ENCODE results near the gene FBXO9. TPM values are rescaled to one million over a fixed set of nuclear protein-coding genes. Genes with fewer than 3 reads are reported as not detected.

Gene FBXO9
- total RNA-seq (100 to 1,000 TPM in 2 of 5 experiments, 10 to 100 TPM in 3; 62.9 to 133 (median 75.6) TPM), polyA plus RNA-seq (10 to 100 TPM; 52.3 to 60.6 TPM), total RNA-seq (49.5 reads per million, percentile 71 among the genes with 10 or more reads in this experiment)

- Histone ChIP-seq H3K36me3 (ENCODE audit: control insufficient read depth in 2 of 3, insufficient read depth in 3 of 3, low read length in 3 of 3) (peaks cover 0 to 14% (median 0%) of the 10 kb centered on the region in 3 experiments), H3K27ac (ENCODE audit: low read depth, low read length) (peak within 1 kb of the TSS; percentile 78), H3K4me3 (ENCODE audit: low read length) (peak within 1 kb of the TSS; percentile 95), H3K27me3 (ENCODE audit: control insufficient read depth in 2 of 2, insufficient read depth in 2 of 2, low read length in 2 of 2) (no peaks in the 10 kb centered on the region), H3K4me1 (ENCODE audit: control insufficient read depth in 2 of 2, insufficient read depth in 2 of 2, low read length in 2 of 2) (peaks cover 15 to 18% of the 10 kb centered on the region in 2 donors), H3K9me3 (ENCODE audit: control insufficient read depth in 2 of 3, low read length in 3 of 3) (no peaks in the 10 kb centered on the region)
- Mint-ChIP-seq H3K27ac (peak within 1 kb of the TSS; percentile 90 to 99 (median 97)), H3K27me3 (no peaks in the 10 kb centered on the region), H3K36me3 (peaks cover 0 to 4% (median 0%) of the 10 kb centered on the region in 5 donors), H3K4me1 (peaks cover 30 to 63% (median 51%) of the 10 kb centered on the region in 7 donors), H3K4me3 (peak within 1 kb of the TSS; percentile 86 to 100 (median 99)), H3K9me3 (no peaks in the 10 kb centered on the region)
- ChIA-PET POLR2A (interaction anchor here (0.6 to 1.6 kb wide), 7 partner anchors 14 to 780 kb away, joined by 3 to 9 read pairs (median 3); partner anchors contain the start of genes GSTA4 and MCM3), CTCF (interaction anchor here (1.5 kb wide), 2 partner anchors 9 to 70 kb away, joined by 5 read pairs; partner anchors contain the start of gene GSTA4)
- intact Hi-C loops (cut with micrococcal nuclease): loop anchor here (1.0 to 5.0 kb wide), 8 partner anchors 269 to 729 kb away; partner anchors contain the start of genes ELOVL5 (in 2 of the 2), EFHC1 (in 1 of the 2), LRRC1 (in 1 of the 2) and TRAM2 (in 1 of the 2)
- DNase-seq (peak in 6 of 9 donors; percentile 76 to 90 (median 80)), ATAC-seq (peak; percentile 72)
These were observed at the start of gene FBXO9 for GRCh38 chr6:53065266-53066076. Gene FBXO9, plus strand, starts transcription at chr6:53065404. Its CDS starts 386 bp downstream, at chr6:53065790.

- POLR2A ChIA-PET: no interaction called here
These were observed 49.7 kb upstream of the FBXO9 start for GRCh38 chr6:53015486-53015885.

DNA sequence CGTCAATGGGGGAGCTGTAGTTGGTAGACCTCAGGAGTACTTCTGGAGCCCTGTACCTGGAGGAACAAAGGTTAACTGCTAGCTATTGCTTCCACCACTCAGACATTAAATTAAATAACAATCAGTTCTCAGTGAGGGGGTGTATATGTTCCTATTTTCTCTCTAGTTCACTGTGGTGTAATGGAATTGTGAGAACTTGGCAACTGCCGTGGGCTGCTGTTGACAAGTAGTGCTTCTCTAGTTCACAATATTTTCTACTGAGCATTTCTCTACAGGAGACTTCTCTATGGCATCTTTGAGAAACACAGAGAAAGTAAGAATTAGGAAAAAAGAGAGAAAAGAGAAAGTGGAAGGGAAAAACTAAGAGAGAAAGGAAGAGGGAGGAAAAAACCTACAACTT, 46.8 kb upstream of the FBXO9 start:
- POLR2A ChIA-PET: no interaction called here
- no peaks in the 10 kb centered on the region for H3K9me3 ChIP-seq (ENCODE audit: control insufficient read depth in 2 of 3, low read length in 3 of 3)
- CTCF ChIA-PET: no interaction called here

More at GRCh38 chr6:53015486-53015885, 49.7 kb upstream of the FBXO9 start:
- Histone ChIP-seq H3K27me3 (ENCODE audit: control insufficient read depth in 2 of 2, insufficient read depth in 2 of 2, low read length in 2 of 2) (no peaks in the 10 kb centered on the region), H3K36me3 (ENCODE audit: control insufficient read depth in 2 of 3, insufficient read depth in 3 of 3, low read length in 3 of 3) (peaks cover 4 to 70% (median 11%) of the 10 kb centered on the region in 3 experiments), H3K27ac (ENCODE audit: low read depth, low read length) (no peak overlapping the region), H3K4me3 (ENCODE audit: low read length) (no peak overlapping the region), H3K9me3 (ENCODE audit: control insufficient read depth in 2 of 3, low read length in 3 of 3) (no peaks in the 10 kb centered on the region), H3K4me1 (ENCODE audit: control insufficient read depth in 2 of 2, insufficient read depth in 2 of 2, low read length in 2 of 2) (no peaks in the 10 kb centered on the region)
- Mint-ChIP-seq H3K9me3 (no peaks in the 10 kb centered on the region), H3K36me3 (peaks cover 27 to 66% (median 43%) of the 10 kb centered on the region in 5 donors), H3K4me3 (no peak overlapping the region), H3K4me1 (peaks cover 0 to 14% (median 2%) of the 10 kb centered on the region in 7 donors), H3K27ac (no peak overlapping the region), H3K27me3 (no peaks in the 10 kb centered on the region)
- intact Hi-C loops (cut with micrococcal nuclease): no loop called here
- ATAC-seq (no peak), DNase-seq (no peak)
- CTCF ChIA-PET: no interaction called here

DNA sequence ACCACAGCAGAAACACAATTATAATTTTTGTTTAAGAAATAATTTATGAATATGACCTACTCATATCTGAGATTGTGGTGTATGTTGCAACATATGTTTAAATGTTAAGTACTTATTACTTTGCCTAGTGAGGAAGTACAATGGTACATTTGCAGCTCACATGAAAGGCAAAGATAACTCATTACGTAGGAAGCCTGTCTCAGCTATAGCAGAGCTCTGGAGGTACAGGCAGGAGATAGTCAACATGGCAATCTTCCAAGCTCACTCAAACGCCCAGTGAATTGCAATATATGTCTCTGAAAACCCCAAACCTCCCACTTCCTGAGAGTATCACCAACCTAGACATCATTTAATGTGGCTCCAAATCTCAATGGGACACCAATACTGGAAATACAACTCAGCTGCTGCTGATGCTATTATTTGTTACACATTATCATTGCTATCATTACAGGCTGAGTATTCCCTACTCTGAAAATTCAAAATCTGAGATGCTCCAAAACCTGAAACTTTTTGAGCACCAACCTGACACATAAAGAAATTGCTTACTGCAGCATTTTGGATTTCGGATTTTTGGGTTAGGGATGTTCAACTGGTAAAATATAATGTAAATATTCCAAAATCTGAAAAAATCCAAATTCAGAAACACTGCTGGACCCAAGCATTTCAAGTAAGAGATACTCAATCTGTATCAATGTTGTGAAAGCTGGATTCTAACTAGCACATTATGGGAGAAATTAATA, 45.0 kb upstream of the FBXO9 start:
- ATAC-seq: peak; percentile 57
- POLR2A ChIA-PET: no interaction called here
- Mint-ChIP-seq H3K4me1 (peaks cover 2 to 23% (median 18%) of the 10 kb centered on the region in 7 donors), H3K27me3 (no peaks in the 10 kb centered on the region), H3K9me3 (peaks cover 0 to 4% (median 0%) of the 10 kb centered on the region in 11 donors), H3K27ac (no peak overlapping the region), H3K4me3 (no peak overlapping the region), H3K36me3 (peaks cover 12 to 54% (median 33%) of the 10 kb centered on the region in 5 donors)
- H3K27me3 ChIP-seq (ENCODE audit: control insufficient read depth in 2 of 2, insufficient read depth in 2 of 2, low read length in 2 of 2): no peaks in the 10 kb centered on the region
- H3K27ac ChIP-seq (ENCODE audit: low read depth, low read length): no peak overlapping the region
- no peaks in the 10 kb centered on the region for H3K9me3 ChIP-seq (ENCODE audit: control insufficient read depth in 2 of 3, low read length in 3 of 3)
- peak in 3 of 9 donors; percentile 7 to 22 (median 20) for DNase-seq
- H3K36me3 ChIP-seq (ENCODE audit: control insufficient read depth in 2 of 3, insufficient read depth in 3 of 3, low read length in 3 of 3): peaks cover 0 to 27% (median 7%) of the 10 kb centered on the region in 3 experiments
- no peak overlapping the region for H3K4me3 ChIP-seq (ENCODE audit: low read length)
- intact Hi-C loops (cut with micrococcal nuclease): no loop called here
- CTCF ChIA-PET: no interaction called here
- H3K4me1 ChIP-seq (ENCODE audit: control insufficient read depth in 2 of 2, insufficient read depth in 2 of 2, low read length in 2 of 2): no peaks in the 10 kb centered on the region

More for the DNA sequence above, 46.8 kb upstream of the FBXO9 start:
- H3K27ac ChIP-seq (ENCODE audit: low read depth, low read length): no peak overlapping the region
- intact Hi-C loops (cut with micrococcal nuclease): no loop called here
- DNase-seq: no peak
- no peak for ATAC-seq
- H3K27me3 Mint-ChIP-seq: no peaks in the 10 kb centered on the region
- peaks cover 0 to 22% (median 10%) of the 10 kb centered on the region in 7 donors for H3K4me1 Mint-ChIP-seq
- H3K4me1 ChIP-seq (ENCODE audit: control insufficient read depth in 2 of 2, insufficient read depth in 2 of 2, low read length in 2 of 2): no peaks in the 10 kb centered on the region
- no peak overlapping the region for H3K4me3 ChIP-seq (ENCODE audit: low read length)
- H3K36me3 Mint-ChIP-seq: peaks cover 17 to 59% (median 34%) of the 10 kb centered on the region in 5 donors
- H3K36me3 ChIP-seq (ENCODE audit: control insufficient read depth in 2 of 3, insufficient read depth in 3 of 3, low read length in 3 of 3): peaks cover 0 to 41% (median 7%) of the 10 kb centered on the region in 3 experiments
- peaks cover 0 to 2% (median 0%) of the 10 kb centered on the region in 11 donors for H3K9me3 Mint-ChIP-seq
- no peaks in the 10 kb centered on the region for H3K27me3 ChIP-seq (ENCODE audit: control insufficient read depth in 2 of 2, insufficient read depth in 2 of 2, low read length in 2 of 2)
- H3K27ac Mint-ChIP-seq: no peak overlapping the region
- no peak overlapping the region for H3K4me3 Mint-ChIP-seq

DNA sequence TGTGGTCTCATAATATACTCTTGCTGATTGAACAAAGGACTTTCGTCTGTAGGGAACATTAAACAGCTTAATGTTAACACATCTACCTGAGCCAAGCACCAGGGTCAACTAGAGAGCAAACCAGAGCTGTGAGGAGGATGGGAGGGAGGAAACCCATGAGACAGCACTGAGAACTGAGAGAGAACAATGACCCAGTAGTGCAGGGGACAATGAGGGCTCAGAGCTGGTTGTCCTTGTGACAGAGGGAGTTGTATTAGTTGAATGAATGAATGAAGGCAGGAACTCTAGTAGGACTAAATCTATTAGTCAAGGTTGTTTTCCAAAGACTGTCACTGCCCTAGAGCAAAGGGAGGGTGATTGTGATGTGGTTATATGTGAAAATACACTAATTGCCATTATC, 41.9 kb upstream of the FBXO9 start:
- Histone ChIP-seq H3K4me1 (ENCODE audit: control insufficient read depth in 2 of 2, insufficient read depth in 2 of 2, low read length in 2 of 2) (no peaks in the 10 kb centered on the region), H3K27me3 (ENCODE audit: control insufficient read depth in 2 of 2, insufficient read depth in 2 of 2, low read length in 2 of 2) (no peaks in the 10 kb centered on the region), H3K36me3 (ENCODE audit: control insufficient read depth in 2 of 3, insufficient read depth in 3 of 3, low read length in 3 of 3) (peaks cover 0 to 15% (median 0%) of the 10 kb centered on the region in 3 experiments), H3K27ac (ENCODE audit: low read depth, low read length) (no peak overlapping the region), H3K4me3 (ENCODE audit: low read length) (no peak overlapping the region), H3K9me3 (ENCODE audit: control insufficient read depth in 2 of 3, low read length in 3 of 3) (no peaks in the 10 kb centered on the region)
- Mint-ChIP-seq H3K36me3 (peaks cover 11 to 49% (median 28%) of the 10 kb centered on the region in 5 donors), H3K27ac (no peak overlapping the region), H3K4me1 (peaks cover 2 to 26% (median 17%) of the 10 kb centered on the region in 7 donors), H3K9me3 (peaks cover 0 to 4% (median 0%) of the 10 kb centered on the region in 11 donors), H3K27me3 (no peaks in the 10 kb centered on the region), H3K4me3 (no peak overlapping the region)
- ChIA-PET POLR2A (no interaction called here), CTCF (no interaction called here)
- no peak for ATAC-seq
- intact Hi-C loops (cut with micrococcal nuclease): no loop called here
- no peak for DNase-seq

DNA sequence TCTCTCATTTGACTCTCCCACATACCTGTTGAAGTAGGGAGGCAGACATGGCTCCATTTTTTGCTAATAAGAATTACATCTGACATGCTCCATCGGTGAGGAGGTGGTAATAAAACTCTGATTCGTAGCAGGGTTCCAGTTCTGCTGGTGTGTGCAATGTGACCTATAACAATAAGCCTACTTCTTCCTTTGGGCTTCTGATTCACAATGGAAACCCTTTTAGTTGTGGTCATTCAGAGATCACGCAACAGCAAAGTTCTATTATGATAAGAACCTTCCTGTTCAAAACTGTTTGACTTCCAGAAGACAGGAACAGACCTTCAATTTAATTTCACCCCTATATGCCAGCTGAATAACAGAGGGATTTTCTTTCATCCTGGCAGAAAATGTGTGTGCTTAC, 38.7 kb upstream of the FBXO9 start:
- no peak for DNase-seq
- POLR2A ChIA-PET: no interaction called here
- Mint-ChIP-seq H3K36me3 (peaks cover 19 to 66% (median 44%) of the 10 kb centered on the region in 5 donors), H3K9me3 (peaks cover 0 to 4% (median 0%) of the 10 kb centered on the region in 11 donors), H3K4me3 (no peak overlapping the region), H3K27me3 (no peaks in the 10 kb centered on the region), H3K4me1 (peaks cover 3 to 12% (median 8%) of the 10 kb centered on the region in 7 donors), H3K27ac (no peak overlapping the region)
- Histone ChIP-seq H3K4me3 (ENCODE audit: low read length) (no peak overlapping the region), H3K4me1 (ENCODE audit: control insufficient read depth in 2 of 2, insufficient read depth in 2 of 2, low read length in 2 of 2) (no peaks in the 10 kb centered on the region), H3K27ac (ENCODE audit: low read depth, low read length) (no peak overlapping the region), H3K36me3 (ENCODE audit: control insufficient read depth in 2 of 3, insufficient read depth in 3 of 3, low read length in 3 of 3) (peaks cover 0 to 42% (median 0%) of the 10 kb centered on the region in 3 experiments), H3K9me3 (ENCODE audit: control insufficient read depth in 2 of 3, low read length in 3 of 3) (no peaks in the 10 kb centered on the region), H3K27me3 (ENCODE audit: control insufficient read depth in 2 of 2, insufficient read depth in 2 of 2, low read length in 2 of 2) (no peaks in the 10 kb centered on the region)
- intact Hi-C loops (cut with micrococcal nuclease): no loop called here
- CTCF ChIA-PET: no interaction called here
- no peak for ATAC-seq
